SU-DHL-6 (cell line): ENCODE measurements around the gene FAM133A.

Source experiments
- CTCF ChIP-seq: fragments of 200-600 bp; sonication (generic); IDR thresholded peaks from one replicate; pipeline ENCODE4 v1.5.1; 2017; ENCODE audit warnings: antibody characterized with exemption, mild to moderate bottlenecking, low read length, moderate library complexity; ENCODE audit not compliant: insufficient read depth, poor library complexity, severe bottlenecking
- EZH2phosphoT487 ChIP-seq: fragments of 200-600 bp; sonication (generic), shearing (Covaris generic); conservative IDR thresholded peaks from 2 replicates; pipeline ENCODE4 v1.6.1; 2018; ENCODE audit warnings: mild to moderate bottlenecking, antibody characterized with exemption, low read length, moderate library complexity, mixed read lengths

GRCh38 chrX:93741811-93742210 is 67.8 kb downstream of the FAM133A start:
- TF ChIP-seq CTCF (no peak), EZH2phosphoT487 (no peak)
